K562 (cell line): Measurements from ENCODE around the gene POC5.

ENCODE experiments used
- CBX3 ChIP-seq, 2 experiments: IDR thresholded peaks; 1 replicate in 1 of 2; 2 replicates in 1 of 2; pipeline ENCODE4 v1.6.1; 2012; ENCODE audit warnings: inconsistent platforms in 2 of 2, low read length in 2 of 2, borderline replicate concordance in 1 of 2, control low read depth in 1 of 2
- NCOA1 ChIP-seq: fragments of 450-650 bp; IDR thresholded peaks from 2 replicates; pipeline ENCODE4 v1.6.1; 2016; ENCODE audit warnings: low read depth
- POLR2A ChIP-seq: fragments of 450-650 bp; conservative IDR thresholded peaks from 2 replicates; pipeline ENCODE4 v1.6.1; 2016
- TF ChIP-seq, protein P1 (sequence below), 3 experiments: IDR thresholded peaks in 2 of 3; conservative IDR thresholded peaks in 1 of 3; 2 replicates each; pipeline ENCODE4 v1.5.1; 2011 to 2012; ENCODE audit warnings: low read length in 3 of 3, mild to moderate bottlenecking in 3 of 3, control low read depth in 2 of 3, improper control_type of control experiment in 1 of 3, inconsistent platforms in 1 of 3, low read depth in 1 of 3, mixed read lengths in 1 of 3, moderate library complexity in 1 of 3; ENCODE audit not compliant: insufficient read depth in 2 of 3

DNA sequence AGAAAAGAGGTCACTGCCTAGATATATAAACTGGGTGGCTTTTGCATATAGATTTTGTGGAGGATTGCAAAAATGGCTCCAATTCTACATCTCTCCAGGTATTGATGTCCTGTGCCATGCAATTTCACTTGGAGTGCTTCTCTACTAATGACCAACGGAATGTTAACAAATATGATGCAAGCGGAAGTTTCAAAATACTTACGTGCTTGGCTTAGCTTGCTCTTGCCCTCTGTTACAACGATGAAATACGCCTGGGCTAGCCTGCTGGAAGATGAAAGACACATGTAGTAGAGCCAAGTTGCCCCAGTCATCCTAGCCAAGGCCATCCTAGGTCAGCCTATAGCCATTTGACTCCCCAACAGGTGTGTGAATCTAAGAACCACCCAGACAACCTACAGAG is 3.6 kb upstream of the POC5 start:
- TF ChIP-seq, protein P1, sequence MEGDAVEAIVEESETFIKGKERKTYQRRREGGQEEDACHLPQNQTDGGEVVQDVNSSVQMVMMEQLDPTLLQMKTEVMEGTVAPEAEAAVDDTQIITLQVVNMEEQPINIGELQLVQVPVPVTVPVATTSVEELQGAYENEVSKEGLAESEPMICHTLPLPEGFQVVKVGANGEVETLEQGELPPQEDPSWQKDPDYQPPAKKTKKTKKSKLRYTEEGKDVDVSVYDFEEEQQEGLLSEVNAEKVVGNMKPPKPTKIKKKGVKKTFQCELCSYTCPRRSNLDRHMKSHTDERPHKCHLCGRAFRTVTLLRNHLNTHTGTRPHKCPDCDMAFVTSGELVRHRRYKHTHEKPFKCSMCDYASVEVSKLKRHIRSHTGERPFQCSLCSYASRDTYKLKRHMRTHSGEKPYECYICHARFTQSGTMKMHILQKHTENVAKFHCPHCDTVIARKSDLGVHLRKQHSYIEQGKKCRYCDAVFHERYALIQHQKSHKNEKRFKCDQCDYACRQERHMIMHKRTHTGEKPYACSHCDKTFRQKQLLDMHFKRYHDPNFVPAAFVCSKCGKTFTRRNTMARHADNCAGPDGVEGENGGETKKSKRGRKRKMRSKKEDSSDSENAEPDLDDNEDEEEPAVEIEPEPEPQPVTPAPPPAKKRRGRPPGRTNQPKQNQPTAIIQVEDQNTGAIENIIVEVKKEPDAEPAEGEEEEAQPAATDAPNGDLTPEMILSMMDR (IDR thresholded peaks at IDR 0.05 in 2 of 3, conservative IDR thresholded peaks at IDR 0.05 in 1 of 3; ENCODE audit: insufficient read depth in 2 of 3, low read depth in 1 of 3, low read length in 3 of 3) = no peak
- no peak for TF ChIP-seq NCOA1
- TF ChIP-seq CBX3 (IDR thresholded peaks at IDR 0.05; ENCODE audit: borderline replicate concordance in 1 of 2, low read length in 2 of 2) = no peak
- TF ChIP-seq POLR2A = no peak
